PC-3 (cell line): Measurements from ENCODE around the gene CYP11A1. TPM values are rescaled to one million over a fixed set of nuclear protein-coding genes. Genes with fewer than 3 reads are reported as not detected.

Source experiments
- ATAC-seq: fragments of 200-7000 bp; cut with Tn5 transposase; 2 replicates; pipeline ENCODE4 v1.9.1; 2020; ENCODE audit warnings: mild to moderate bottlenecking, moderate library complexity
- BruUV-seq: library from RNA; stranded (reverse); fragments of 400-500 nt; replicated peaks from 2 replicates; lab custom pipeline; 2021; lab: Mats Ljungman, UMichigan
- CTCF ChIA-PET: fragments of 300-600 bp; sonication (Branson Sonifier 250); formaldehyde crosslinking; loops from one replicate; lab custom pipeline; 2022; ENCODE audit warnings: antibody characterized with exemption; lab: Charles Lee
- POLR2A ChIA-PET: fragments of 300-600 bp; sonication (Branson Sonifier 250); formaldehyde crosslinking; loops from one replicate; lab custom pipeline; 2022; ENCODE audit warnings: antibody characterized with exemption; ENCODE audit not compliant: unreplicated experiment; lab: Charles Lee
- DNase-seq: peaks from one replicate; pipeline ENCODE4 v3.0.0-alpha.2; 2015
- H2AFZ ChIP-seq: fragments of 300-600 bp; sonication (generic); 2 replicates; pipeline ENCODE4 v1.6.0; 2016; ENCODE audit warnings: antibody characterized with exemption, low read length
- H3F3A ChIP-seq: fragments of 300-600 bp; sonication (generic); one replicate; pipeline ENCODE4 v1.6.0; 2017; ENCODE audit warnings: antibody characterized with exemption, low read length, control low read depth, mild to moderate bottlenecking; ENCODE audit not compliant: unreplicated experiment
- H3K27ac ChIP-seq: fragments of 300-600 bp; sonication (generic); 2 replicates; pipeline ENCODE4 v1.5.1; 2016; ENCODE audit warnings: mild to moderate bottlenecking, low read length
- H3K27me3 ChIP-seq: fragments of 300-600 bp; sonication (generic); 2 replicates; pipeline ENCODE4 v1.6.1; 2016; ENCODE audit warnings: low read length, mixed read lengths
- H3K36me3 ChIP-seq: fragments of 300-600 bp; sonication (generic); 2 replicates; pipeline ENCODE4 v1.6.1; 2016; ENCODE audit warnings: low read depth, mixed run types, low read length, mixed read lengths
- H3K4me1 ChIP-seq: fragments of 300-600 bp; sonication (generic); 2 replicates; pipeline ENCODE4 v1.5.1; 2016; ENCODE audit warnings: low read length; ENCODE audit not compliant: insufficient read depth
- H3K4me2 ChIP-seq: fragments of 300-600 bp; sonication (generic); 2 replicates; pipeline ENCODE4 v1.6.0; 2016; ENCODE audit warnings: low read length
- H3K4me3 ChIP-seq: fragments of 300-600 bp; sonication (generic); 2 replicates; pipeline ENCODE4 v1.5.1; 2016; ENCODE audit warnings: mild to moderate bottlenecking, low read length, mixed read lengths
- H3K79me2 ChIP-seq: fragments of 300-600 bp; sonication (generic); 2 replicates; pipeline ENCODE4 v1.6.1; 2017; ENCODE audit warnings: low read length, mixed read lengths
- H3K9ac ChIP-seq: fragments of 300-600 bp; sonication (generic); 2 replicates; pipeline ENCODE4 v1.6.0; 2016; ENCODE audit warnings: mild to moderate bottlenecking, low read length
- H3K9me2 ChIP-seq: fragments of 300-600 bp; sonication (generic); replicated peaks from 2 replicates; pipeline ENCODE4 v1.6.1; 2016; ENCODE audit warnings: mixed run types, low read length, mixed read lengths
- H3K9me3 ChIP-seq: fragments of 300-600 bp; sonication (generic); 2 replicates; pipeline ENCODE4 v1.6.1; 2016; ENCODE audit warnings: low read length, mixed read lengths
- H4K20me1 ChIP-seq: fragments of 300-600 bp; sonication (generic); 2 replicates; pipeline ENCODE4 v1.6.1; 2016; ENCODE audit warnings: low read length, mixed read lengths
- EZH2 ChIP-seq: fragments of 300-600 bp; sonication (generic); IDR thresholded peaks from one replicate; pipeline ENCODE4 v1.6.1; 2017; ENCODE audit warnings: antibody characterized with exemption, mild to moderate bottlenecking, low read length; ENCODE audit not compliant: unreplicated experiment
- EZH2phosphoT487 ChIP-seq: fragments of 300-600 bp; sonication (generic); IDR thresholded peaks from 2 replicates; pipeline ENCODE4 v1.6.1; 2018; ENCODE audit warnings: mild to moderate bottlenecking, antibody characterized with exemption, low read length, borderline replicate concordance
- intact Hi-C: fragments of 100-400 bp; cut with micrococcal nuclease; formaldehyde crosslinking; loops from 2 replicates; pipeline ENCODE4 v1.9.0; 2023
- total RNA-seq: library from RNA; depleted of rRNA; stranded (reverse); fragments of >200 nt; gene quantifications from 2 replicates; pipeline ENCODE4 v1.2.3, GENCODE V29; 2014
- TF ChIP-seq, protein P1 (sequence below): fragments of 300-600 bp; sonication (generic); conservative IDR thresholded peaks from 2 replicates; pipeline ENCODE4 v1.5.1; 2017; ENCODE audit warnings: antibody characterized with exemption, low read depth, mild to moderate bottlenecking, low read length

Gene CYP11A1
- total RNA-seq, 1 experiment from 2014 or later, result 0.18 TPM

- DNase-seq (no peak), ATAC-seq (no peak)
- peaks cover 5% of the 10 kb centered on the region for H3K27me3 ChIP-seq
- H3K9me3 ChIP-seq, result no peaks in the 10 kb centered on the region
- intact Hi-C loops, result no loop called here
- no TSS peak for BruUV-seq
- ChIA-PET POLR2A (no interaction called here), CTCF (no interaction called here)
- H3K4me1 ChIP-seq, result peaks cover 14% of the 10 kb centered on the region
- no peak overlapping the region for H3K4me2 ChIP-seq
- no peaks in the 10 kb centered on the region for H3K79me2 ChIP-seq
- H3K27ac ChIP-seq, result no peak overlapping the region
- TF ChIP-seq, protein P1, sequence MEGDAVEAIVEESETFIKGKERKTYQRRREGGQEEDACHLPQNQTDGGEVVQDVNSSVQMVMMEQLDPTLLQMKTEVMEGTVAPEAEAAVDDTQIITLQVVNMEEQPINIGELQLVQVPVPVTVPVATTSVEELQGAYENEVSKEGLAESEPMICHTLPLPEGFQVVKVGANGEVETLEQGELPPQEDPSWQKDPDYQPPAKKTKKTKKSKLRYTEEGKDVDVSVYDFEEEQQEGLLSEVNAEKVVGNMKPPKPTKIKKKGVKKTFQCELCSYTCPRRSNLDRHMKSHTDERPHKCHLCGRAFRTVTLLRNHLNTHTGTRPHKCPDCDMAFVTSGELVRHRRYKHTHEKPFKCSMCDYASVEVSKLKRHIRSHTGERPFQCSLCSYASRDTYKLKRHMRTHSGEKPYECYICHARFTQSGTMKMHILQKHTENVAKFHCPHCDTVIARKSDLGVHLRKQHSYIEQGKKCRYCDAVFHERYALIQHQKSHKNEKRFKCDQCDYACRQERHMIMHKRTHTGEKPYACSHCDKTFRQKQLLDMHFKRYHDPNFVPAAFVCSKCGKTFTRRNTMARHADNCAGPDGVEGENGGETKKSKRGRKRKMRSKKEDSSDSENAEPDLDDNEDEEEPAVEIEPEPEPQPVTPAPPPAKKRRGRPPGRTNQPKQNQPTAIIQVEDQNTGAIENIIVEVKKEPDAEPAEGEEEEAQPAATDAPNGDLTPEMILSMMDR, result no peak
- TF ChIP-seq EZH2phosphoT487 (no peak), EZH2 (no peak)
- H2AFZ ChIP-seq, result no peak overlapping the region
- H3K4me3 ChIP-seq, result no peak overlapping the region
- H3K9ac ChIP-seq, result no peak overlapping the region
- H4K20me1 ChIP-seq, result no peaks in the 10 kb centered on the region
- no peaks in the 10 kb centered on the region for H3K9me2 ChIP-seq
- H3K36me3 ChIP-seq, result no peaks in the 10 kb centered on the region
- no peaks in the 10 kb centered on the region for H3F3A ChIP-seq
Measured at GRCh38 chr15:74376226-74376625, 8.8 kb upstream of the CYP11A1 start.

DNA sequence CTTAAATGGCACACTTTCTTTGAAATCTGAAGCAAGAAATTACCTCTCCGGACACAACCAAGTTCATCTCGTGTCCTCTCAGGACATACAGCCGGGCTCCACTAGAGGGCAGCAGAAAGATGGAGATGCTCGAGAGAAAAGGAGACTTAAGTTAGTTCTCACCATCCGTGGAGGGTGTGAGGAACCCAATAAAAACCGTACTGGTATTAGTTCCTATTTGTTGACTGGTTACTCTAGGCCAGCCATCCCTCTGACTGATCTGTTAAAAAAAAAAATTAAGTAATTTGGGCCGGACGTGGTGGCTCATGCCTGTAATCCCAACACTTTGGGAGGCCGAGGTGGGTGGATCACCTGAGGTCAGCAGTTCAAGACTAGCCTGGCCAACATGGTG is 7.9 kb upstream of the CYP11A1 start:
- no peak overlapping the region for H3K9ac ChIP-seq
- no peaks in the 10 kb centered on the region for H3K79me2 ChIP-seq
- no peak overlapping the region; the same call in 1 of the 2 replicates for H3K4me3 ChIP-seq
- H3K36me3 ChIP-seq, result no peaks in the 10 kb centered on the region
- intact Hi-C loops, result loop anchor here (1.0 kb wide), 1 partner anchor 86 kb away; the partner anchor contains the start of gene UBL7
- H3K27ac ChIP-seq, result no peak overlapping the region
- H3F3A ChIP-seq, result no peaks in the 10 kb centered on the region
- H3K4me2 ChIP-seq, result peak overlapping the region; percentile 100
- BruUV-seq, result no TSS peak
- peak overlapping the region; percentile 97; the same call in 1 of the 2 replicates for H2AFZ ChIP-seq
- POLR2A ChIA-PET, result no interaction called here
- peaks cover 10% of the 10 kb centered on the region for H3K27me3 ChIP-seq
- H3K4me1 ChIP-seq, result peaks cover 14% of the 10 kb centered on the region
- no peaks in the 10 kb centered on the region for H3K9me2 ChIP-seq
- ATAC-seq, result peak; percentile 32
- H4K20me1 ChIP-seq, result no peaks in the 10 kb centered on the region
- no peaks in the 10 kb centered on the region for H3K9me3 ChIP-seq
- DNase-seq, result peak; percentile 93
- TF ChIP-seq, protein P1, result peak; percentile 82
- TF ChIP-seq EZH2, result no peak
- CTCF ChIA-PET, result no interaction called here

GRCh38 chr15:74374648-74375302 is 7.3 kb upstream of the CYP11A1 start:
- Histone ChIP-seq H3K9me2 (no peaks in the 10 kb centered on the region), H3K36me3 (no peaks in the 10 kb centered on the region), H3K4me3 (peak overlapping the region; percentile 85), H3K9me3 (no peaks in the 10 kb centered on the region), H3K4me2 (peak overlapping the region; percentile 100), H3K4me1 (peaks cover 14% of the 10 kb centered on the region), H3K27ac (no peak overlapping the region), H3K27me3 (peaks cover 11% of the 10 kb centered on the region), H3K9ac (no peak overlapping the region), H4K20me1 (no peaks in the 10 kb centered on the region), H3F3A (no peaks in the 10 kb centered on the region), H3K79me2 (no peaks in the 10 kb centered on the region), H2AFZ (peak overlapping the region; percentile 97)
- peak; percentile 7 for ATAC-seq
- ChIA-PET CTCF (interaction anchor here (0.6 kb wide), 1 partner anchor 148 kb away, joined by 4 read pairs; no protein-coding TSS in a partner anchor), POLR2A (no interaction called here)
- TF ChIP-seq EZH2phosphoT487 (no peak), EZH2 (no peak)
- TF ChIP-seq, protein P1, result no peak
- no TSS peak for BruUV-seq
- intact Hi-C loops, result loop anchor here (1.0 to 5.0 kb wide), 4 partner anchors 64 to 258 kb away; partner anchors contain the start of genes CLK3 and UBL7
- DNase-seq, result no peak
